Measurements from ENCODE around the gene MDM2.

DNA sequence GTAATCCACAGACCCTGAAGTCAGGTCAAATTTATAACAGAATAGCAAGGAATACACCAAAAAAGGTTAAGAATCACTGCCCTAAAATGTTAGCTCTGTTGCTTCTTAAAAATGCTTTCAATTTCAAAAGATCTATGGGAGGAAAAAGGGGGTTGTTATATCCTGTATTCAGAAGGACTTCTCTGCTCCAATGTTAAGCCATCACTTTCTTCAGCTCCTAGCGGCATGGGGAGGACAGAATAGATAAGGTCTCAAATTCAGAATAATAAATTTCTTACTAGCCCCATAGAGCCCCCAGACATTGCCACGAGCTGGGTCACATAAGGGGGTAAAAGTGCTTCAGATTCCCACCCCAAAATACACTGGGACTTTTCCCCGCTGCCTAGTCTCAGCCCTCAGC lies 75.2 kb downstream of the MDM2 start:
- TF ChIP-seq MAX (IDR thresholded peaks at IDR 0.05), result no peak
- no peak for TF ChIP-seq POLR2A (IDR thresholded peaks at IDR 0.05; ENCODE audit: low read length)
- TF ChIP-seq HOXA7 (CRISPR knock-in tag; IDR thresholded peaks at IDR 0.05), result no peak
- no peak for TF ChIP-seq JUNB (IDR thresholded peaks at IDR 0.05)
- TF ChIP-seq POLR2AphosphoS2 (conservative IDR thresholded peaks at IDR 0.05; ENCODE audit: low read length), result no peak
- TF ChIP-seq CHD2 (IDR thresholded peaks at IDR 0.05; ENCODE audit: low read length, partially characterized antibody), result no peak
- no peak for TF ChIP-seq CTCF (IDR thresholded peaks at IDR 0.05)
- TF ChIP-seq, protein P1, sequence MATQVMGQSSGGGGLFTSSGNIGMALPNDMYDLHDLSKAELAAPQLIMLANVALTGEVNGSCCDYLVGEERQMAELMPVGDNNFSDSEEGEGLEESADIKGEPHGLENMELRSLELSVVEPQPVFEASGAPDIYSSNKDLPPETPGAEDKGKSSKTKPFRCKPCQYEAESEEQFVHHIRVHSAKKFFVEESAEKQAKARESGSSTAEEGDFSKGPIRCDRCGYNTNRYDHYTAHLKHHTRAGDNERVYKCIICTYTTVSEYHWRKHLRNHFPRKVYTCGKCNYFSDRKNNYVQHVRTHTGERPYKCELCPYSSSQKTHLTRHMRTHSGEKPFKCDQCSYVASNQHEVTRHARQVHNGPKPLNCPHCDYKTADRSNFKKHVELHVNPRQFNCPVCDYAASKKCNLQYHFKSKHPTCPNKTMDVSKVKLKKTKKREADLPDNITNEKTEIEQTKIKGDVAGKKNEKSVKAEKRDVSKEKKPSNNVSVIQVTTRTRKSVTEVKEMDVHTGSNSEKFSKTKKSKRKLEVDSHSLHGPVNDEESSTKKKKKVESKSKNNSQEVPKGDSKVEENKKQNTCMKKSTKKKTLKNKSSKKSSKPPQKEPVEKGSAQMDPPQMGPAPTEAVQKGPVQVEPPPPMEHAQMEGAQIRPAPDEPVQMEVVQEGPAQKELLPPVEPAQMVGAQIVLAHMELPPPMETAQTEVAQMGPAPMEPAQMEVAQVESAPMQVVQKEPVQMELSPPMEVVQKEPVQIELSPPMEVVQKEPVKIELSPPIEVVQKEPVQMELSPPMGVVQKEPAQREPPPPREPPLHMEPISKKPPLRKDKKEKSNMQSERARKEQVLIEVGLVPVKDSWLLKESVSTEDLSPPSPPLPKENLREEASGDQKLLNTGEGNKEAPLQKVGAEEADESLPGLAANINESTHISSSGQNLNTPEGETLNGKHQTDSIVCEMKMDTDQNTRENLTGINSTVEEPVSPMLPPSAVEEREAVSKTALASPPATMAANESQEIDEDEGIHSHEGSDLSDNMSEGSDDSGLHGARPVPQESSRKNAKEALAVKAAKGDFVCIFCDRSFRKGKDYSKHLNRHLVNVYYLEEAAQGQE (IDR thresholded peaks at IDR 0.05), result no peak
- TF ChIP-seq RAD21 (conservative IDR thresholded peaks at IDR 0.05 in 1 of 2, IDR thresholded peaks at IDR 0.05 in 1 of 2), result no peak
- TF ChIP-seq CBX8 (IDR thresholded peaks at IDR 0.05), result no peak
- no peak for TF ChIP-seq FOXS1 (CRISPR knock-in tag; IDR thresholded peaks at IDR 0.05)
- no peak for TF ChIP-seq HDAC2 (IDR thresholded peaks at IDR 0.05)
- no peak for TF ChIP-seq SMC3 (IDR thresholded peaks at IDR 0.05)
- no peak for TF ChIP-seq KDM1A (IDR thresholded peaks at IDR 0.05; ENCODE audit: low read depth)
